Breast epithelium (tissue), 3 donors: ENCODE results near the gene ARMC9.

ENCODE experiments used
- POLR2A ChIP-seq: fragments of 450-650 bp; IDR thresholded peaks from one replicate; pipeline ENCODE4 v1.6.1; 2016; ENCODE audit warnings: antibody characterized with exemption, mild to moderate bottlenecking, moderate library complexity
- TF ChIP-seq, protein P1 (sequence below), 3 donors: fragments of 450-650 bp; IDR thresholded peaks; one replicate each; pipeline ENCODE4 v1.5.1; 2016 to 2017; ENCODE audit warnings: antibody characterized with exemption in 3 of 3, mild to moderate bottlenecking in 3 of 3, moderate library complexity in 3 of 3

DNA sequence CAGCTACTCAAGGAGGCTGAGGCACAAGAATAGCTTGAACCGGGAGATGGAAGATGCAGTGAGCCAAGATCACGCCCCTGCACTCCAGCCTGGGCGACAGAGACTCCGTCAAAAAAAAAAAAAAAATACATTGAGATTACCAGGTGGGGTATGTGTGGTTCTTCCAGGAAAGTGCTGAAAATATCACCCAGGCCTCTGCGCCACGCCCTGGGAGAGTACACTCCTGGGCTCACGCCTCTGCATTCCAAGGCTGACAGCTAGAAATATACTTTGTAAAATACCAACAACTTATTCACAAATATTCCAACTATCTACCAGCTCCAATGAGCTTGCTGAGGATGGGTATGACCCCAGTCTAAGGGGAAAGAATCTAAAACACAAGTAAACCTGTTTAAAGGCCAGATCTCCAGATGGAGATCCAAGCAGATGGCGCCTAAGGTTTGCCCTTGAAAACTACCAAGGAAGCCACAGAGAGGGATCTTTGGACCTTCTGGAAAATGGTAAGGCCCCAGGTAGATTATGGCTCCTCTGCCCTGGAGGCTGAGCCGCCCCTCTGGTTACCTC, 175.4 kb downstream of the ARMC9 start:
- TF ChIP-seq POLR2A, result no peak
- TF ChIP-seq, protein P1, sequence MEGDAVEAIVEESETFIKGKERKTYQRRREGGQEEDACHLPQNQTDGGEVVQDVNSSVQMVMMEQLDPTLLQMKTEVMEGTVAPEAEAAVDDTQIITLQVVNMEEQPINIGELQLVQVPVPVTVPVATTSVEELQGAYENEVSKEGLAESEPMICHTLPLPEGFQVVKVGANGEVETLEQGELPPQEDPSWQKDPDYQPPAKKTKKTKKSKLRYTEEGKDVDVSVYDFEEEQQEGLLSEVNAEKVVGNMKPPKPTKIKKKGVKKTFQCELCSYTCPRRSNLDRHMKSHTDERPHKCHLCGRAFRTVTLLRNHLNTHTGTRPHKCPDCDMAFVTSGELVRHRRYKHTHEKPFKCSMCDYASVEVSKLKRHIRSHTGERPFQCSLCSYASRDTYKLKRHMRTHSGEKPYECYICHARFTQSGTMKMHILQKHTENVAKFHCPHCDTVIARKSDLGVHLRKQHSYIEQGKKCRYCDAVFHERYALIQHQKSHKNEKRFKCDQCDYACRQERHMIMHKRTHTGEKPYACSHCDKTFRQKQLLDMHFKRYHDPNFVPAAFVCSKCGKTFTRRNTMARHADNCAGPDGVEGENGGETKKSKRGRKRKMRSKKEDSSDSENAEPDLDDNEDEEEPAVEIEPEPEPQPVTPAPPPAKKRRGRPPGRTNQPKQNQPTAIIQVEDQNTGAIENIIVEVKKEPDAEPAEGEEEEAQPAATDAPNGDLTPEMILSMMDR (IDR thresholded peaks at IDR 0.05), result no peak
